HPDE6-E6E7 (cell line): ENCODE measurements around the gene PLEKHA6.

ENCODE experiments used
- DNase-seq: peaks from one replicate; pipeline ENCODE4 v3.0.0; 2011; ENCODE audit warnings: missing footprints; ENCODE audit errors: extremely low spot score

PLEKHA6 gene

GRCh38 chr1:204263254-204263910 lies 96.3 kb downstream of the PLEKHA6 start:
- no peak for DNase-seq

DNA sequence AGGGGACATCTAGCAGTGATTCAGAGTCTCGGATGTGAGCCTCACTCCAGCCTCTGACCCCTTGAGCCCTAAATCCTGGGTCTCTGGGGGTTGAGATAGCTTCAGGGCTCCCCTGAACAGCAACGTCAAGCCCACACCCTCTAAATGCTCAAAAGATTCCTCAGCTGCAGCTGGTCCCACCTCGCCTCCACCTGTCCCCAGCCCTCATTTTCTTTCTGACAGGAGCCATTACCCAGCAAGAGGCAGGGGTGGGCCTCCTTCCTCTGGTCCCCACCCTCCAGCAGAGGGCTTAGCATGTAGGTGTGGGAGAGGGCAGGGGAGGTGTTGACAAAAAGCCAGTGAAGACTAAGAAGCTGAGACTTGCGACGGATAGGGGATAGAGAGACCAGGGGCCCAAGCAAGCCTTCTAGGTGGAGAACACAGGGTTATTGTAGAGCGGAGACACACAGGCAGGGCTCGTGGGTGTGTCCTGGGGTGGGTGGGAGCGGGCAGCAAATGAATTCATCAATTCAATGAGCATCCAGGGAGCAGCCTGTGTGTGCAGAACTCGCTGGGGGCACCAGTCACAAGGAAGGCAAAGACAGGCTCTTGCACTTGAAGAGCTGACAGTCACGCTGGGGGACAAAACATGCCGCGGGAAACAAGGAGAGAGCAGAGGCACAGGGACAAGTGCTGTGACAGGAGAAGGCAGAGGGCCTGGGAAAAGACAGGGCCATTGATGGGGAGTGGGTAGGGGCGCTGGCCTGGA lies 97.0 kb downstream of the PLEKHA6 start:
- no peak for DNase-seq

GRCh38 chr1:204261746-204262505 lies 97.8 kb downstream of the PLEKHA6 start:
- no peak for DNase-seq

- DNase-seq = no peak
Observed at GRCh38 chr1:204261266-204261665, 98.5 kb downstream of the PLEKHA6 start.

DNA sequence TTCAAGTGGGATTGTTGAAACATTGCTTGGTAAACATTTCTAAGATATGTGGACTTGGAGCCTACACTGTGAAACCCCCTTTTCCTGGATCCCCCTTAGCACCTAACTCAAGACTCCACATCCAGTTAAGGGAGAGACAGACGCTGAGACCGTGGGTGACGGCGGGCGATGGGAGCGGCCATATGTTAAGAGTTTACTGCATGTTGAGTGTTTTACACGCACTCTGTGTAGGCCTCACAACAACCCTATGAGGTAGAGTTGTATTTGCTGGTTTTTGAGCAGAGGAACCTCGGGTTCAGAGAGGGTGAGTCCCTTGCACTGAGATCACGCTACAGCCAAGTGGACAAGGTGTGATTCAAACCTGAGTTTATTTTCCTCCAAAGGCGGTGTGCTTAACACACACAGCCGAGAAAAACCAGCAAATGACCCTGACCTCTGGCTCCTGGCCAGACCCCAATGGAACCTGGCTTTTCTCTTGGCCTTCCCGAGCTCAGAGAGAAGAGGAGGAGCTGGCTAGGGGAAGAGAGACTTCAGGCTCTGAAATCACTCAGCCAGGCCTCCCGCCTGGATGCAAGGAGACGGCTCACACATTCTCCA lies 99.0 kb downstream of the PLEKHA6 start:
- DNase-seq = no peak

DNA sequence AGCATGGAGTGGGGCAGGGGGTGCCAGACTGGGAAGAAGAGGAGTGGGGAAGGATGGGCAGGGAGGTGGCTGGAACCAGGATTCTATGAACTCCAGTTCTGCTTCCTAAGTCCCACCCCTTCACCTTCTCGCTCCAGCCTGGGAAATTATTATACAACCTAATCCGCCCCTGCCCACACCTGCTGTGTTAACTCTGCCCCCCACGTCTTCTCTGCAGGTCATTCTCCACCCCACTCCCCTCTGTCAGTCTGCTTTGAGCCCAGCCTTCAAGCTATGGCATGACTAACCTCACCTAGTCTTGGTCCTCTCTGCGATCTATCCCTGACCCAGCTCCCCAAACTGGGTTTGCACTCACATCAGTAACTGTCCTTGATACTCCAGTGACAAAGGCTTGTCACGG lies 99.9 kb downstream of the PLEKHA6 start:
- no peak for DNase-seq

DNA sequence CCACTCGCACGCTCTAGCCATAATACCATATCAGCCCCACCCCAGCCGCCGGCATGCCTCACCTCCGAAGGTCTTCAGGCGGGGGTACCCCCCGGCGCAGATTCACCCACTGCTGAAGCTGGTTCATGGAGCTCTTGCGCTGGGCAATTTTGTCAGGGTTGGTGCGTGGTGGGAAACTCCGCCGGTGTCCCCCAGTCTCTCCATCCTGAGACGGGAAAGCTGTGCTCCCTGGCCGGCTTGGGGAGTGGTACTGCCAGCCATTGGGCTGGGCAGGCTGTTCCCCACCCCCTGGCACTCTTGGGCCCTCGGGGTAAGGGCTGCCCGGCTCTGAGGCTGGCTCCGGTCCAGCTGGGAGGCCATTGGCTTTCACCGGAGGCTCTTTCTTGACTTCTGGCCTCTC lies 100.5 kb downstream of the PLEKHA6 start:
- no peak for DNase-seq

GRCh38 chr1:204258213-204259115 lies 101.3 kb downstream of the PLEKHA6 start:
- peak; percentile 66 for DNase-seq

GRCh38 chr1:204257446-204257845 lies 102.3 kb downstream of the PLEKHA6 start:
- no peak for DNase-seq

DNA sequence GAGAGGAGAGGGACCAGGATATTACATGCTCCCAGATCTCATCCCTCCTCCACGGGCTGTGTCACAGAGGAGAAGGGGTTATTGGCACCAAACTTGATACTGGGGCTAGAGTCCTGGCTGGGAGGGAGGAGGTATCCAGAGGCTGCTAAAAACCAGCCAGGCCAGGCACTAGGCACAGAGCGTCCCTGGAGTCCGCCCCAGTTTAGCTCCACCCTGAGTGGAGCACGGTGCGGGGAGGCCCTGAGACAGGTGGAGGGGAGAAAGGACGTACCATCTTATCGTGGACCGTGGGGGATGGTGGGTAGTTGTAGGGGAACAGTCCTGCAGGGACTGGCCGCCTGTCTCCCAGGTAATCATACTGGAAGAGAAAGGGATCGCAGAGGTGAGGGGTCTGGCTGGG lies 103.2 kb downstream of the PLEKHA6 start:
- DNase-seq = no peak

GRCh38 chr1:204255966-204256365 lies 103.8 kb downstream of the PLEKHA6 start:
- DNase-seq = no peak

DNA sequence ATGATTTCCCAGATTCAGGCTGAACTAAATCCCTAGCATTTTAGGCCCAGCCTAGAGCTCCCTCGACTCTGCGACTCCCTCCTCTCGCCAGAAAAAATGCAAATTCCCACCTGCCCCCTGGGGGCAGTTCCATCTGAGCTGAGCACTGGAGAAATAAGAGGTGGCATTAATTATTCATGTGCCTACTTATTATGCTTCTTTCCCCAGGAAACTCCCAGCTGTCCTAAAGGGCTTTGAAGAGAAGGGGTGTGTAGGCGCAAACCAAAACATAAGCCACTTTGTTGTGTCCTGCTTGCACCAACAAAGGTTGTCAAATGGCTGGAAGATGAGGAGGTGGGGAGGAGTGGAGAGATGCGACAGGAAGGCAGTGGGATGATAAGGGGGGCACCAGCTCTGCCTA lies 104.5 kb downstream of the PLEKHA6 start:
- no peak for DNase-seq

DNA sequence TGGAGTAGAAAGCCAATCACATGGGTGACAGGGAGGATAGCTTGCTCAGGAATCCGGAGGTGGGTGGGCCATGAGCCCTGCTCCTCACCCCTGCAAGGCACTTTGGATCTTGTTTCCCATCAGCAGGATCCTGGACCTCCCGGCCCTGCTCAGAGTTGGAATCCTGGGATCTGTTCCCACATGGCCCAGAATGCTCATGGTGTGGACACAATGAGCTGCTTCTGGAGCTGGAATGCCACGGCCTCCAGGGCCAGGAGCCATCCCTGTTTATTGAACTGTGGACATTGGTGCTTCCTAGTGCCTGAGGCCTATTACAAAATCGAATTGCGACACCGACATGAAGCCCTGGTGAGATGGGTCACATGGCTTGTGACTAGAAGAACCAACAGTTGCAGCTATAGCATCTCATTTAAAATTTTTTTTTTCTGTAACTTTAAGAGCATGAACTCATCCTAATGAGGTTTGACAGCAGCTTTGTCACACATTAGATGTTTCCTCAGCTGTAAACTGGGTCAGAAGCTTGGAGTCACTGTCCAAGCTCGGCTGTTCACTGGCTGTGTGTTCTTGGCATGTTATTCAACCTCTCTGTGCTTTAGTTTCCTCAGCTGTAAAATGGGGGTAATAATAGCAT lies 105.6 kb downstream of the PLEKHA6 start:
- DNase-seq = peak; percentile 20

- DNase-seq = no peak
Observed at GRCh38 chr1:204251926-204252689, 107.6 kb downstream of the PLEKHA6 start.

DNA sequence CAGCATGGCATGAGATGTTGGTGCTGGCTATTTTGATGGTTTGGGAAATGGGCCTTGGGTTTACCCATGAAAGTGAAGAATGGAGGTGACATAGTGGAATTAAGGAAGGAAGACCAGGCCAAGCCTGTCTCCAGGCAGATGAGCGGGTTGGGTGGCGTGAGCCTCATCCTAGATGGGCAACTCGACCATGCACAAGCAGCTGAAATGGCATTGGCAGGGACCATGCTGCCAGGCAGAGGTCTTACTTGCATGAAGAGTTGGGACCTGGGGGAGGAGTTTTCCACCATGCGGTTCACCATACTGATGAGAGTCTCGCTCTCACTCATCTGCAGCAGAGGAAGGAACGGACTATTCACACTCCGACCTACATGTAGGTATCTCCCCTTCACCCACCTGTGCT lies 108.4 kb downstream of the PLEKHA6 start:
- no peak for DNase-seq

DNA sequence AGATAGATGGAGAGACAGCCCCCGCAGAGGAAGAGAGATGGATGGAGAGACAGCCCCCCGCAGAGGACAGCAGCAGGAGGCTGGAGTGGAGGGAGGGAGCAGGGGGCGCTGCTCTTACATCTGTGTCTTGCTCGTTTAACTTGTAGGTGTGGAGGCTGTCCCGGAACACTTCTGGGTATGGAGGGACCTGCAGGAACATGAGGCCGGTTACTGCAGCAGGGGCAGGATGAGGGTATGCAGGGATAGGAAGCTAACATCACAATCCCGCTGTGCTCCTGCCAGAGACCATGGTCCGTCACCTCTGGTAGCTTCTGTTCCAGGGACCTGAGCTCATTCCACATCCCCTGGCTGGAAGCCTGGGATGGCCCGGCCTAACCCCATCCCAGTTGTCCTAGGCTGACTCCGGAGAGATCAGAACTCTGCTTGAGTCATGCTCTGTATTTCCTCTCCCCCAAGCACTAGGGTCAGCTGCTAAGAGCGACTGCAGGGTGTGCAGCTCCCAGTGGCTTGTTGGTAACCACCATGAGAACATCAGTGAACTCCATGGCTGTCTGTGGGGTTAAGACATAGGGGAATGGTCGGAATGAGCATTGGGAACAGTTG lies 109.2 kb downstream of the PLEKHA6 start:
- no peak for DNase-seq

DNA sequence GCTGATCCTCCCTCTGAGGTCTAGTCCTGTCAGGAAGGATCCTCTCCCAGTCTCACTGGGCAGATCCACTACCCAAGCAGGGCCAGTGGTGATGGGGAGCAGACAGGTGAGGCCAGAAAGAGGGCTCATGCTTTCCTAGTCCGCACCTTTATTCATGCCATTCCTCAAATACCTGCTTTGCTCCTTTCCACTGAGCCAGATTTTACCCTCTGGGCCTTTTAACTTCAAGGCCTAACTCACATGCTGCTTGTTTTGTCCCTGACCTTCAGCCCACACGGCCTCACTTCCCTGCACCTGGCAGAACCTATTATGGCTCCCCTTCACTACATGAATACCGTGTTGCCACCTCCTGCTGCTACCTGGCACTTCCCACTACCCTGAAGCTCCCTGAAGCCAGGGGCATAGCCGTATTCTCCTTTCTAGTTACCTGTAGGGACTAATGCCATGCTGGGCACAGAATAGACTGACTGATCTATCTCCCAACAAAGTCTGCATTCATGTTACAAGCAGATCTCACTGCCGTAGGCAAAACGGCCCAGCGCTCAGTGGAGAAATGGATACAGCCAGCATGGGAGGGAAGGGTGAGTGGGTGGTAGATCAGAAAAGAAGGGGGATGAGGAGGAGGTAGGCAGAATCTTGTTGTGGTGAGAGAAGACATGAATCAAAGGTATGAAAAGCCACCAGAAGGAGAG lies 109.8 kb downstream of the PLEKHA6 start:
- DNase-seq = no peak

GRCh38 chr1:204248954-204249353 lies 110.8 kb downstream of the PLEKHA6 start:
- no peak for DNase-seq

- DNase-seq = no peak
Observed at GRCh38 chr1:204246876-204247275, 112.9 kb downstream of the PLEKHA6 start.
